HG02943 (cell line): ENCODE results near the gene CPTP.

ENCODE experiments used
- ATAC-seq: cut with Tn5 transposase; IDR thresholded peaks from one replicate; pipeline ENCODE4 v1.9.1; 2021; ENCODE audit warnings: mild to moderate bottlenecking, low read depth, moderate library complexity; ENCODE audit not compliant: unreplicated experiment

CPTP gene

GRCh38 chr1:1332774-1333480 lies 8.3 kb downstream of the CPTP start:
- ATAC-seq, result no peak

DNA sequence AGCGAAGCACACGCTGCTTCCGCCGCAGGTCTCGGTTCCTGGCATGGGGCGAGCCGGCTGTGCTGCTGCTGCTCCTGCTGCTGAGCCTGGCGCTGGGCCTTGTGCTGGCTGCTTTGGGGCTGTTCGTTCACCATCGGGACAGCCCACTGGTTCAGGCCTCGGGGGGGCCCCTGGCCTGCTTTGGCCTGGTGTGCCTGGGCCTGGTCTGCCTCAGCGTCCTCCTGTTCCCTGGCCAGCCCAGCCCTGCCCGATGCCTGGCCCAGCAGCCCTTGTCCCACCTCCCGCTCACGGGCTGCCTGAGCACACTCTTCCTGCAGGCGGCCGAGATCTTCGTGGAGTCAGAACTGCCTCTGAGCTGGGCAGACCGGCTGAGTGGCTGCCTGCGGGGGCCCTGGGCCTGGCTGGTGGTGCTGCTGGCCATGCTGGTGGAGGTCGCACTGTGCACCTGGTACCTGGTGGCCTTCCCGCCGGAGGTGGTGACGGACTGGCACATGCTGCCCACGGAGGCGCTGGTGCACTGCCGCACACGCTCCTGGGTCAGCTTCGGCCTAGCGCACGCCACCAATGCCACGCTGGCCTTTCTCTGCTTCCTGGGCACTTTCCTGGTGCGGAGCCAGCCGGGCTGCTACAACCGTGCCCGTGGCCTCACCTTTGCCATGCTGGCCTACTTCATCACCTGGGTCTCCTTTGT lies 9.1 kb downstream of the CPTP start:
- ATAC-seq, result no peak

- ATAC-seq, result no peak
Observed at GRCh38 chr1:1334835-1335234, 10.2 kb downstream of the CPTP start.

GRCh38 chr1:1335283-1335682 lies 10.7 kb downstream of the CPTP start:
- no peak for ATAC-seq

GRCh38 chr1:1335792-1336248 lies 11.2 kb downstream of the CPTP start:
- ATAC-seq, result no peak

- no peak for ATAC-seq
Observed at GRCh38 chr1:1336446-1336845, 11.8 kb downstream of the CPTP start.

- no peak for ATAC-seq
Observed at GRCh38 chr1:1336931-1337792, 12.6 kb downstream of the CPTP start.

DNA sequence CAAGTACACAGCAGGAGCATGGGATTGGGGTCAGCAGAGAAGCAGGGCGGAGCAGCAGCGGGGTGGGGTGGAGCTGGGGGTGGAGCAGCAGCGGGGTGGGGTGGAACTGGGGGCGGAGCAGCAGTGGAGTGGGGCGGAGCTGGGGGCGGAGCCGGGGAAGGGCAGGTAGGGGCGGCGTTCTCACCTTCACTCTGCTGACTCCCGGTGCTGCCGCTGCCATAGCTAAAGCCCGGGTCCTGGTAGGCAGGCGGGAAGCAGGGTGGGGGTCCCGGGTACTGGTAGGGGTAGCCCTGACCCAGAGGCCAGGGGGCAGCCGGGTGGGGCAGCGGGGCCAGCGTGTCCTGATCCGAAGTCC lies 13.2 kb downstream of the CPTP start:
- ATAC-seq, result no peak

- ATAC-seq, result no peak
Observed at GRCh38 chr1:1338278-1338677, 13.7 kb downstream of the CPTP start.

DNA sequence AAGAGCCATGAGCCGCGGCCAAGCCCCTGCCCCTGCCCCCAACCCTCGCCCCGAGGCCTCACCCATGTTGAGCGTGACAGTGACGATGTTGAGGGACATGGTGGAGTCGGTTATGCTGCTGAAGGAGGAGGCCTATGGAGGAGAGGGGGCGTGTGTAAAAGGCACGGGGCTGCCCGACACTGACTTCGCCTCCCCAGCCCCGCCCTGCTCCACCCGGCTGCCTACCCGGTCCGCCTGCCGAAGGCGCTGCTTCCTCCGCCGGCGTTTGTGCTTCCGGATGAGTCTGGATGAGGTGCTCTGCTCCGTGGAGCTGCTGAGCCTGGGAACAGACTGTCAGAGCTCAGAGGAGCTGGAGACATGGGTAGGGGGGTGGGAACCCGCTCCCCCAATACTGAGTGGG lies 15.6 kb downstream of the CPTP start:
- no peak for ATAC-seq

DNA sequence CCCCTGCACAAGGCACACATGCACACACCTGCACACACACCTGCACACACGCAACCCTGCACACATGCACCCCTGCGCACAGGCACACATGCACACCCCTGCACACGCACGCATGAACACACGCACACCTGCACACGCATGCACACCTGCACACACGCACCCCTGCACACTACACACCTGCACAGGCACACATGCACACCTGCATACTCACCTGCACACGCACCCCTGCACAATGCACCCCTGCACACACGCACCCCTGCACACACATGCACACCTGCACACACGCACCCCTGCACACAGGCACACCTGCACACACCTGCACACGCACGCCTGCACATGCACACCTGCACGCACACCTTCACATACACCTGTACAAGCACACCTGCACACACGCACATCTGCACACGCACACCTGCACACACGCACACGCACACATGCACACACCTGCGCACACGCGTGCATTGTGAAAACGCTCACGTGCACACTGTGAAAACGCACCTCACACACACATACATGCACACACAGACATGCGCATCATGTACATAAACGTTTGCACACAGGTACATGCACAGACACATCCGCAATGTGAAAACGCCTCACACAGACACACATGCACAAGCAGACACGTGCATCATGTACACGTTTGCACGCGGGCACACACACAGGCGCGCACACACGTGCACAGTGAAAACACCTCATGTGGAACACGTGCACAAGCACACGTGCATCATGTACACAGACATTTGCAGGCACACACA lies 16.4 kb downstream of the CPTP start:
- ATAC-seq, result no peak

DNA sequence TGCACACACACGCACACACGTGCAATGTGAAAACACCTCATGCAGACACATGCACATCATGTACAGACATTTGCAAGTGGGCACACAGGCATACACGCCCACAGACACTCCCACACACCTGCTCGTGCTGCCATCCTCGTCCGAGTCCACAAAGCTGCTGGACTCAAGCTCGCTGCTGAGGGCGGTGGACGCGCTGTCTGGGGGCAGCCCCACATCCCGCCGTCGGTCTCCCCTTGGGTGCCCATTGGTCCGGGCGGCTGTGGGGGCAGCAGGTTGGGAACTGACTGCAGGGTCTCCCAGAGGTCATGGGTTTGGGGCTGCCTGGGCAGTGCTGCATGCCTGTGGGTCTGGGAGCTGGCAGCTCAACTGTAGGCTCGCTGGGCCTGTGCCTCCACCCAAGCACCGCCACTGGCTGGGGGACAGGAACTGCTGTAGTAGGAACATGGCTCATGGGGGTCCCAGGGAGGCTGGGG lies 17.0 kb downstream of the CPTP start:
- ATAC-seq, result no peak

DNA sequence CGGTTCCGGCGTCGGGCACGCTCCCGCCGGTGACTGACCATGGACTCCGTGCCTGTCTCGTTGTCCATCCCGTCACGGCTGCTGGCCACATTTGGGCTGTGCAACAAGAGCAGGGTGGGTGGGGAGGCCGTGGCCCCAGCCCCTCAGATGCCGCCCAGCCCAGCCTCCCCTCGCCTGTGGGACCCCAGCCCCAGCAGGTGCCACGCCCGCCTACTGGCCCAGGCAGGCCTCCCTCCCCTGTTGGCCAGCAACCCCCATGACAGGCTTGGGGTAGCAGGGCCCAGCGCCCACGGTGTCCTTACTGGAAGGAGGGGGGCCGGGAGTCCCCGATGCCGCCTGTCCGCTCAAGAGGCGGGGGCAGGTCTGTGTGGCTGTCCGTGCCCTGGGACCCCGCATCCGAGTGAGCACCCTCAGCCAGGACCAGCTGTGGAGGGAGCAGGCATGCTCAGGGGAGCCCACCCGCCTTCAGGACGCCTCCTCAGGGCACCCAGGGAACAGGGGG lies 17.5 kb downstream of the CPTP start:
- ATAC-seq, result no peak

- no peak for ATAC-seq
Observed at GRCh38 chr1:1342584-1343115, 18.0 kb downstream of the CPTP start.

GRCh38 chr1:1343811-1344421 lies 19.3 kb downstream of the CPTP start:
- ATAC-seq, result no peak

GRCh38 chr1:1344655-1345361 lies 20.2 kb downstream of the CPTP start:
- ATAC-seq, result no peak

DNA sequence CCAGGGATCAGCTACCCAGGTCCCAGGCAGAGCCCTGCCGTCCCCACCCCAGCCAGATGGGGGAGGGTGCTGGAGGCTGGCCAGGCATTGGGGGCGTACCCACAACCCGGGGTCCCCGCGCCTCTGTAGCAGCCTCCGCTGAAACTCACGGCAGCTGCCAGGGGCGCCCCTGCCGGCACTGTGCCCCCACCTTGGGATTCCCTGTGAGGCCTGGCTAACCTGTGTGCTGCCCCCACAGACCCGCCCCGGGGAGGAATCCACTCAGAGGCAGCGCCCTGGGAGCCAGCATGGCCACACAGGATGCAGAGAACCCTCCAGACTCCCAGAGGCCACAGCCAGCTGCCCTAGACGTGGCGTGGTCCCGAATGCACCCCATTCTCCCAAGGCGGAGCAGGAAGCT lies 20.8 kb downstream of the CPTP start:
- ATAC-seq, result no peak

- ATAC-seq, result no peak
Observed at GRCh38 chr1:1345860-1346500, 21.4 kb downstream of the CPTP start.

GRCh38 chr1:1346501-1346890 lies 21.9 kb downstream of the CPTP start:
- ATAC-seq, result no peak
